T-helper 22 cell (primary cell): ENCODE measurements around the gene CHI3L2.

ENCODE experiments used
- DNase-seq: peaks from one replicate; pipeline ENCODE4 v3.0.0-alpha.2; 2020; ENCODE audit warnings: low read depth

Gene CHI3L2

GRCh38 chr1:111252786-111253185 is 25.3 kb downstream of the CHI3L2 start:
- DNase-seq = no peak

GRCh38 chr1:111253876-111254275 is 26.4 kb downstream of the CHI3L2 start:
- DNase-seq = no peak

GRCh38 chr1:111256988-111257658 is 29.6 kb downstream of the CHI3L2 start:
- no peak for DNase-seq

GRCh38 chr1:111267801-111268508 is 40.4 kb downstream of the CHI3L2 start:
- DNase-seq = no peak

- no peak for DNase-seq
Measured at GRCh38 chr1:111269825-111270406, 42.4 kb downstream of the CHI3L2 start.

GRCh38 chr1:111270771-111271463 is 43.4 kb downstream of the CHI3L2 start:
- DNase-seq = no peak

- DNase-seq = no peak
Measured at GRCh38 chr1:111271464-111271801, 43.9 kb downstream of the CHI3L2 start.

GRCh38 chr1:111272081-111272480 is 44.6 kb downstream of the CHI3L2 start:
- DNase-seq = no peak

- no peak for DNase-seq
Measured at GRCh38 chr1:111274653-111275052, 47.1 kb downstream of the CHI3L2 start.

- DNase-seq = no peak
Measured at GRCh38 chr1:111275079-111275478, 47.6 kb downstream of the CHI3L2 start.

GRCh38 chr1:111275780-111276433 is 48.4 kb downstream of the CHI3L2 start:
- DNase-seq = no peak

GRCh38 chr1:111279144-111279543 is 51.6 kb downstream of the CHI3L2 start:
- DNase-seq = no peak

GRCh38 chr1:111280267-111280666 is 52.8 kb downstream of the CHI3L2 start:
- DNase-seq = no peak

GRCh38 chr1:111281411-111281810 is 53.9 kb downstream of the CHI3L2 start:
- no peak for DNase-seq

- no peak for DNase-seq
Measured at GRCh38 chr1:111283838-111284237, 56.3 kb downstream of the CHI3L2 start.

GRCh38 chr1:111285879-111286278 is 58.4 kb downstream of the CHI3L2 start:
- no peak for DNase-seq

- DNase-seq = no peak
Measured at GRCh38 chr1:111286912-111287311, 59.4 kb downstream of the CHI3L2 start.

GRCh38 chr1:111289371-111289770 is 61.9 kb downstream of the CHI3L2 start:
- DNase-seq = no peak

GRCh38 chr1:111290104-111290503 is 62.6 kb downstream of the CHI3L2 start:
- DNase-seq = no peak

- no peak for DNase-seq
Measured at GRCh38 chr1:111290630-111291029, 63.1 kb downstream of the CHI3L2 start, which contains the start of gene CHIA. Gene CHIA, plus strand, starts transcription at chr1:111290851. Its CDS starts 19,617 bp downstream, at chr1:111310468.
